GM12872 (cell line): ENCODE measurements around the gene CCDC86.

Experiments used
- TF ChIP-seq, protein P1 (sequence below): IDR thresholded peaks from 3 replicates; pipeline ENCODE4 v1.5.1; 2011; ENCODE audit warnings: low read depth, mild to moderate bottlenecking, low read length, moderate library complexity; ENCODE audit not compliant: insufficient read depth

CCDC86 gene

DNA sequence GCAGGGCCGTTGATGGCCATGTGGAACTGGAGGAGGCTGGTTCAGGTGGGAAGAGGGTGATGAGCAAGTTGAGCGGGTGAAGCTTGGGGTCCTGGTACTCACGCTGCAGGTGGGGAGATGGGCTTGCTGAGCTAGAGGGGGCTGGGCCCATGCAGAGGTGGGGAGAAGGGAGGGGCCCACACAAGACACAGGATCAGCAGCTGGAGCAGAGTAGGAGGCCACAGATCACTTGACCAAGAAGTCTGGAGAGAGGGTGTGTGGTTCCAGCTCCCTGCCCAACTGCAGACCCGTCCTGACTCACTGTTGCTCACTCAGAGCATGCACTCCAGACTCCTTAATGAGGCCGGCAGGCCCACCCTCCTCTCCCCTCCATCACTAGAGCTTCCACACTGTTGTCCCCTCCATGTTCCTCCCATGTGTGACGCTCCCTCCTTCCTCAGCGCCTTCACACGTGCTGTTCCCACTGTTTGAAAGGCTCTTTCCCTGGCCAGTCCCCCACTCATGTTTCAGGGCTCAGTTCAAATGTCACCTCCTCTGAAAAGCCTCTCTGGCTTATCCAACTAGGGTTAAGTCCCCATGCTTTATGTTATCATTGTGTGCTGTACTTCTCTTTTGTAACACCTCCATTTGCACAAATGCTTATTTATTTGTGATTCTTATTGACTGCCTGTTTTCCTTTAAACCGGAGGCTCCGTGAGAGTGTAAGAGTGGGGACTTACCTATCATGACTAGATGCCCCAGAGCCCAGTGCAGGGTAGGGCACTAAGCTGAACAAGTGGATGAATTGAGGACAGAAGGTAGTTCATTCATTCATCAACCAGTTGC lies 2.3 kb downstream of the CCDC86 start:
- TF ChIP-seq, protein P1, sequence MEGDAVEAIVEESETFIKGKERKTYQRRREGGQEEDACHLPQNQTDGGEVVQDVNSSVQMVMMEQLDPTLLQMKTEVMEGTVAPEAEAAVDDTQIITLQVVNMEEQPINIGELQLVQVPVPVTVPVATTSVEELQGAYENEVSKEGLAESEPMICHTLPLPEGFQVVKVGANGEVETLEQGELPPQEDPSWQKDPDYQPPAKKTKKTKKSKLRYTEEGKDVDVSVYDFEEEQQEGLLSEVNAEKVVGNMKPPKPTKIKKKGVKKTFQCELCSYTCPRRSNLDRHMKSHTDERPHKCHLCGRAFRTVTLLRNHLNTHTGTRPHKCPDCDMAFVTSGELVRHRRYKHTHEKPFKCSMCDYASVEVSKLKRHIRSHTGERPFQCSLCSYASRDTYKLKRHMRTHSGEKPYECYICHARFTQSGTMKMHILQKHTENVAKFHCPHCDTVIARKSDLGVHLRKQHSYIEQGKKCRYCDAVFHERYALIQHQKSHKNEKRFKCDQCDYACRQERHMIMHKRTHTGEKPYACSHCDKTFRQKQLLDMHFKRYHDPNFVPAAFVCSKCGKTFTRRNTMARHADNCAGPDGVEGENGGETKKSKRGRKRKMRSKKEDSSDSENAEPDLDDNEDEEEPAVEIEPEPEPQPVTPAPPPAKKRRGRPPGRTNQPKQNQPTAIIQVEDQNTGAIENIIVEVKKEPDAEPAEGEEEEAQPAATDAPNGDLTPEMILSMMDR: no peak

DNA sequence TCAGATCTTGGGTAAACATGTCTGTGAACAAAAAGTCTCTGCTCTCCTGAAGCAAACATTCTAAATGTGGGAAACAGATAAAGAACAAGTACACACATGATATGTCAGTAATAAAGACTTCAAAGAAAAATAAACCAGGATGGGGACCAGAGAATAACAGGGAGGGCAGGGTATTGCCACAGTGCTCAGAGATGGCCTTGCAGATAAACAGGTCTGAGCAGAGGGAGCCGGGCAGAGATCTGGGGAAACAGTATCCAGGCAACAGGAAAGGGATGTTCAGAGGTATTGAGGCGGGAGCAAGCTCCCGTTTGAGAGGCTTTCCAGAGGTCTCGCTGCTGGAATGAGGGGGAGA lies 2.9 kb downstream of the CCDC86 start:
- TF ChIP-seq, protein P1: no peak

DNA sequence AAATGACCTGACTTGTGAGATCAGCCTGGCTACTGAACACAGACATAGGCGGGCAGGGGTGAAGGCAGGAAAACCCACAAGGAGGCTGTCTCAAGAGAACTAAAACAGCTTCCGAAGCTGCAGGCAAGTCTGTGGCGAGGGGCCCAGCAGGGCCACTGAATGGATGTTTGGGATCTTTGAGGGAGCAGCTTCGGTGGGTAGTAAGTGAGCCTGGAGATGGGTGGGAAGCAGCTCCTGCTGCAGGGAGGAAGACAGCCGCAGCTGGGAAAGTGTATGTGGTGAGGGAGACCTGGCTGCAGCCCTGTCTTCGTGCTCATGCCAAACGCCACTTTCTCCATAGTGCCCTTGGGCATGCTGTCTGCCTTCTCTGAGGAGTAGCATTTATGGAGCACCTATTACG lies 3.4 kb downstream of the CCDC86 start:
- TF ChIP-seq, protein P1: no peak

DNA sequence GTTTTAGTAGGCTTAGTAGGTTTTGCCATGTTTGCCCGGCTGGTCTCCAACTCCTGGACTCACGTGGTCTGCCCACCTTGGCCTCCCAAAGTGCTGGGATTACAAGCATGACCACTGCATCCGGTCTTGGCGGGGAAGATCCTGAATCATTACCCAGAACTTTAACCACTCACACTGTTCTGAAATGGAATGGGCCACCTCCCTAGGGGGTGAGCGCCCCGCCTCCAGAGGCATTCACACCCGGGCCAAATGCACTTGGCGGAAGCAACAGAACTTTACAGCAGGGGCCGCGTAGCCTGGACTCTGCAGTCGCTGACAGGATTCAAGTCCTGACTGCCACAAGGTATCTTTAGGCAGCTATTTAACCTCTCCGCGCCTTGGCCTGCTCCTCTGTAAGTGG lies 5.4 kb downstream of the CCDC86 start:
- TF ChIP-seq, protein P1: no peak

DNA sequence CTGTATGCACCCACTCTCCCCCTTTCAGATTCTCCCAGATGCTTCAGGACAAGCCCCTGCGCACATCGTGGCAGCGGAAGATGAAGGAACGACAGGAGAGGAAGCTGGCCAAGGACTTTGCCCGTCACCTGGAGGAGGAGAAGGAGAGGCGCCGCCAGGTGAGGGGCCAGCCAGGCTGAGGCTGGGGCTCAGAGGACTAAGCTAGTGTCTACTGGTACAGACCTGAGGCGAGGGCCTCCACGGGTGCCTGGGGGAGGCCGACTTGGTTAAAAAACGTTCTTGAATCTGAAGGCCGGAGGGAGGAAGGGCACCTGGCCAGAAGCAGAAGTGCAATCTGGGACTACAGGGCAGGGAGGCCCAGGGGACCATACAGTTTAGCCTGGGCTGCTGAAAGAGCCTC lies 6.0 kb downstream of the CCDC86 start:
- TF ChIP-seq, protein P1: no peak

DNA sequence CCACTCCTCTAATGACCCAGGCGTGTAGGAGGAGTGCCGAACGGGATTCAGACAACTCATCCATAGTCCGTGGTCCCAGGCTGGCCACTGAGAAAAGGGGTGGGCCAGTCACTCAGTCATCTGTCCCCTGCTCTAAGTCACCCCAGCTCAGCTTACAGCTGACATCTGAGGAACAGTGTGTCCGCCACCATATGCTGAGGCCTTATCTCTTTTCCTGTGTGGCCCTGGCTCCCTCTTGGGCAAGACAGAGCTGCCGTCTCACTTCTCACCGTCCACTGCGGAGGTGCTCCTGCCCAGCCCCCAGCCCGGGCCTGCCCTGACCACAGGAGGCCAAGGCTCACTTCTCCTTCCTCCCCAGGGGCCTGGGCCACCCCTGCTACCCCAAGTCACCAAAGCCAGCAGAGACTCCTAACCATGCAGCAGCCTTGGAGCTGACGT lies 6.8 kb downstream of the CCDC86 start:
- TF ChIP-seq, protein P1: no peak

DNA sequence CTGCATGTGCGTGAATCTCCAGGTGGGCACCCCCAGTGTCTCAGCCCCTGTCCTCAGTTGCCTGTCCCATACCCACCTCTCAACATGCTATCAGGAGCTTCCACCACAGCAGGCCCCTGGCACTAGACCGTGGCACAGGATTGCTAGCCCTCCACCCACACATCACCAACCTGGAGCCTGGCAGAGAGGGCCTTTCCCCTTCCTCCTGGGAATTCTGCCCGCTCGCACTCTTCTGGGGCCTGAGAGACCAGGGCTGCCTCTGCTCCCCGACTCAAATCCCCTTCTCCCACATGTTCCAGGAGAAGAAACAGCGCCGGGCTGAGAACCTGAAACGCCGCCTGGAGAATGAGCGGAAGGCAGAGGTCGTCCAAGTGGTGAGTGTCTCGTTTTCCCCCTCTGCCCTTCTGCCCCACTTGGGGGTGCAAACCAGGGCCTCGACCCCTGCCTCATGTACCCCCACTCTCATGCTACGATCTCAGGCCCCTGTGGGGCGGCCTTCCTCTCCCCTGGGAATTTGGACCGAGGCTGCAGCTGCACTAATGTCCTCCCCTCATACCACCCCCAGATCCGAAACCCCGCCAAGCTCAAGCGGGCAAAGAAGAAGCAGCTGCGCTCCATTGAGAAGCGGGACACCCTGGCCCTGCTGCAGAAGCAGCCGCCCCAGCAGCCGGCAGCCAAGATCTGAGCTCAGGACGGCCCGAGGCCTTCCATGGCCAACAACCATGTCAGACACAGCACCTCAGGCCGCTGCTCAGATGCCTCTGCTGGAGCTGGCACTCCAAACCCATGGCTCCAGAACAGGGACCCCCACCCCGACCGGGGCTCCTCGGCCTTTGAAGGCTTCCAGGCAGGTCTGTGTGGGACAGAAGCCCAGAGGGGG lies 8.0 kb downstream of the CCDC86 start:
- TF ChIP-seq, protein P1: no peak
